ENCODE results near the gene HSPA9.

The HSPA9 gene

DNA sequence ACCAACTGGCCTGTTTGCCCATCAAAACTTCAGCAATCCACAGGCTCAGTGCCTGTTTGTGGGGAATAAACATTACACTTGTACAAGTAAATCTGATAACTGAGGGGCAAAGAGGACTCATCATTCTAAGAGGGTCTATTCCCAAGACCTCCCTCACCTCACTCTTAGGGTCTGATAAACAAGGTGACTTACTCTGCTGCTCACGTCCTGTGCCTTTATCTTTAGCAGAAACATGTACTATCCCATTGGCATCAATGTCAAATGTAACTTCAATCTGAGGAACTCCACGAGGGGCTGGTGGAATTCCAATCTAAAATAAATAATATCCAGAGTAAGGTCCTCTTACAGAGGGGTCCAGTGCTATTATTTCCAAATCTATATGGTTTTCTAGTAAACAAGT lies 17.5 kb downstream of the HSPA9 start:
- DNase-seq: no peak

DNA sequence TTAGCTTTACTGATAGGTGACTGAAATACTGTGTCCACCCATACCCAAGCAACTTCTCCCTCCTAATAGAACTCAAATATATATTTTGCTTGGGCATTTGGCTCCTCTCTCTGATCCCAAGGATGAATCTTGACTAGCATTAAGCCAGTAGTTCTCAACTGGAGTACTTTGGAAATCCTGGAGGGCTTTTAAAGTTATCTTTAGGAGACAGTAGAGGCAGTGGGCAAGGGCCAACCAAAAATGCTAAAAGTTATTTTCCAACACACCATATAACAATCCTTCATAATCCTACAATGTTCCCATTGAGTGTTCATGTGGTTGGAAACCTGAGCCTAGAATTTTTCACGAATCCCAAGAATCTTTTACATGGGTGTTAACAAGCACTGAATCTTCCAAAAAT lies 21.1 kb downstream of the HSPA9 start:
- DNase-seq: no peak

DNA sequence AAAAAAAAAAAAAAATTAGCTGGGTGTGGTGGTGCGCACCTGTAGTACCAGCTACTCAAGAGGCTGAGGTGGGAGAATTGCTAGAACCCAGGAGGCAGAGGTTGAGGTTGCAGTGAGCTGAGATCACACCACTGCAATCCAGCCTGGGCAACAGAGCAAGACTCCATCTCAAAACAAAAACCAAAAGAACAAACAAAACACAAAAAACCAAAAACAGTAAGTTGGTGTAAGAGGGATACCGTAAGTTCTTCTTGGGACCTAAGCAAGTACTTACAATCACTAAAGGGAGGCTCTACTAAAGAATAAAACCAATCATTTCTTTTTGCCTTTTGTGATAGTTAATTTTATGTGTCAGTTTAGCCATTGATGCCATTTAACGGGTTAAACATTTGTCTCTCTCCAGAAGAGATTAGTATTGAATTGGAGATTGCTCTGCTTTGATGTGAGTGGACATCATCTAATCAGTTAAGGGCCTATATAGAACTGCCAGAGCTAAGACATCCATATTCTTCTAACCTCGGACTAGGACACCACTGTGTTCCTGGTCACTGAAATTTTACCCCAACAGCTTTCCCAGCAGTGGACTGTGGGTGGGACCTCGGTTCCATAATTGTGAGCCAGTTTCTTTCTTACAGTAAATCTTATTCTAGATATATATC lies 21.6 kb downstream of the HSPA9 start:
- DNase-seq: no peak

DNA sequence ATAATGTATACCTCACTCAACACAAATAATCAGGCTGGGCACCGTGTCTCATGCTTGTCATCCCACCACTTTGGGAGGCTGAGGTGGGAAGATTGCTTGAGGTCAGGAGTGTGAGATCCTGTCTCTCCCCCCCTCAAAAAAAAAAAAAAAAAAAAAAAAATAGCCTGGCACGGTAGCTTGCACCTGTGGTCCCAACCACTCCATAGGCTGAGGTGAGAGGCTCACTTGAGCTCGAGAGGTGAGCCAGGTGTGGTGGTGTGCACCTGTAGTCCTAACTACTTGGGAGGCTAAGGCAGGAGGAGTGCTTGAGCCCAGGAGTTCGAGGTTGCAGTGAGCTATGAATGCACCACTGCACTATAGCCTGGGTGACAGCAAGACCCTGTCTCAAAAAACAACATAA lies 22.5 kb downstream of the HSPA9 start:
- DNase-seq: no peak

DNA sequence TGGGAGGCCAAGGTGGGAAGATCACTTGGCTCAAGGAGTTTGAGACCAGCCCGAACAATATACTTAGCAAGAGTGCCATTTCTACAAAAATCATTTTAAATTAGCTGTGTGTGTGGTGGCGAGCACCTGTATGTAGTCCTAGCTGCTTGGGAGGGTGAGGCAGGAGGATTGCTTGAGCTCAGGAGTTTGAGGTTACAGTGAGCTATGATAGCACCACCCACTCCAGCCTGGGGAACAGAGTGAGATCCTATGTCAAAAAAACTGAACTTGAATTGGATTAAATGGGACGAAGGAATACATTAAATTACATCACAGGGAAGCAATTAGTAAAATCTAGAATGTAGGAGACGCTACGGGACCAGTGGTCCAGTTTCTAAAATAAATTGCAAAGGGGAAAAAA lies 25.8 kb downstream of the HSPA9 start:
- no peak for DNase-seq

DNA sequence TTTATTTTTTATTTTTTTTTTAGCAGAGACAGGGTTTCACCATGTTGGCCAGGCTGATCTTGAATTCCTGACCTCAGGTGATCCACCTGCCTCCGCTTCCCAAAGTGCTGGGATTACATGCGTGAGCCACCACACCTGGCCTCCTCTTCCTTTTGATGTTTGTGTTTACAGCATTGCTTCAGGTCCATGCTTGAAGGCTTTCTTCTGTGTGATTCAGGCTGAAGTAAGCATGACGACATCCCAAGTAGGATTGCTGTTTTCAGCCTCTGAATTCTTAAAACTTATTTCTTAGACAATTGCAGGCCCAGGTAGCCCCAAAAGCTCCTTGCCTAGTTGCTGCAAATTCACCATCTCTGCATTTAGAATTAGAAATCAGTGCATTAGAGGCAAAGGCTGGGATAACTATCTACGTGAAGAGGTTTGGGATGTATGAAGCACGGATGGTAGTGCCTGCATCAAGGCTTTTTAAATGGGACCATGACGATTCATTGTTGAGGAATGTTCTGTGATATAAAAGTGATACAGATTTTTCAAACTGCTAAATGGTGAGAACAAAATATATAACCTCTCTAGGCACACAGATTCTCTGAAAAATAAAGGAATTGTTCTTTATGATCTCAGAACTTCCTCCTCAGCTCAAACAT lies 29.2 kb downstream of the HSPA9 start:
- DNase-seq: no peak

DNA sequence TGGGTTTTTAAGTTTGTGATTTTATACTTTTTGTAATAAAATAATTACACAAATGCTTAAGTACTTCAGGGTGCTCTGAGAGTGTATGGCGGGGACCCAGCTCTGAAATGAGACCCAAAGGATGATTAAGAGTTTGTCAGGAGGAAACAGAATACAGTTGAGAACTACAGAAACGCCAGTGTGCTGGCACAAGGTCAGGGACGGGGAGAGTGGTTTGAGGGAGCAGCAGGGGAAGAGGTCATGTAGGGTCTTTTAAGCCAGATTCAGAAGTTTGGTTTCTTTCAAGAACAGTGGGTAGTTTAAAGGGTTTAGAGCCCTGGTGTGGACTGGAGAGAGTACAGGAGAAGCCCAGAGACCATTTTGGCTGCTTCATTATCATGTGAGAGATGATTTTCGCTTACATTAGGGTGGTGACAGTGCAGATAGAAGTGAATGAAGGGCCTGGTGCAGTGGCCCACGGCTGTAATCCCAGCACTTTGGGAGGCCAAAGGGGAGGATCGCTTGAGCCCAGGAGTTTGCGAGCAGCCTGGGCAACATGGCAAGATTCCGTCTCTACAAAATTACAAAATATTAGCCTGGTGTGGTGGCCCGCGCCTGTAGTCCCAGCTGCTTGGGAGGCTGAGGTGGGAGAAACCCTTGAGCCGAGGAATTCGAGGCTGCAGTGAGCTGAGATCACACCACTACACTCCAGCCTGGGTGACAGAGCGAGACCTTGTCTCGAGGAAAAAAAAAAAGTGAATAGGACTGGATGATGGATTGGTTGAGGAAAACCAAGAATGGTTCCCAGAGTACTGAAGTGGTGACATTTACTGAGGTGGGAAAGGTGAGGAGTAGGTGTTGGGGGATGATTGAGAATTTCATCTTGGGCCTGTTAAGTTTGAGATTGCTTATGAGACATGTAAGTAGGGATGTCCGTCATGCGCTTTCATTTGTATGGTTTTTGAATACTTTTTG lies 30.7 kb downstream of the HSPA9 start:
- DNase-seq: no peak

DNA sequence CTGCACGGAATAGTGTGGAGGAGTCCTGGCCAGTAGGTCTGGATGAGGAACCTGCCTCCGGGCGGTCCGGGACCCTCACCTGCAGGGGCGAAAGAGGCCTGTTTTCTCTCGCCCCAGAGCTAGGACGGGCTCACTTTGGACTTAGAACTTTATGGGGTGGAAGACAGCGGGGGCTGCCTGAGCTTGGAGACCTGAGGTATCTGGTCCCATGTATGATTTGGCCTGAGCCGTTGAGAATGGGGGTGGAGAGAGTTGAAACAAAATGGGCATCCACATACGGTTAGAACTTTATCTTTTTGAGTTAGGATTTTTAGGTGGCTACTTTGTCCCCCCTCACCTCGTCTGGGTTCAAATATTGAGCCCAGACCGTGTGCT lies 31.5 kb downstream of the HSPA9 start:
- no peak for DNase-seq

DNA sequence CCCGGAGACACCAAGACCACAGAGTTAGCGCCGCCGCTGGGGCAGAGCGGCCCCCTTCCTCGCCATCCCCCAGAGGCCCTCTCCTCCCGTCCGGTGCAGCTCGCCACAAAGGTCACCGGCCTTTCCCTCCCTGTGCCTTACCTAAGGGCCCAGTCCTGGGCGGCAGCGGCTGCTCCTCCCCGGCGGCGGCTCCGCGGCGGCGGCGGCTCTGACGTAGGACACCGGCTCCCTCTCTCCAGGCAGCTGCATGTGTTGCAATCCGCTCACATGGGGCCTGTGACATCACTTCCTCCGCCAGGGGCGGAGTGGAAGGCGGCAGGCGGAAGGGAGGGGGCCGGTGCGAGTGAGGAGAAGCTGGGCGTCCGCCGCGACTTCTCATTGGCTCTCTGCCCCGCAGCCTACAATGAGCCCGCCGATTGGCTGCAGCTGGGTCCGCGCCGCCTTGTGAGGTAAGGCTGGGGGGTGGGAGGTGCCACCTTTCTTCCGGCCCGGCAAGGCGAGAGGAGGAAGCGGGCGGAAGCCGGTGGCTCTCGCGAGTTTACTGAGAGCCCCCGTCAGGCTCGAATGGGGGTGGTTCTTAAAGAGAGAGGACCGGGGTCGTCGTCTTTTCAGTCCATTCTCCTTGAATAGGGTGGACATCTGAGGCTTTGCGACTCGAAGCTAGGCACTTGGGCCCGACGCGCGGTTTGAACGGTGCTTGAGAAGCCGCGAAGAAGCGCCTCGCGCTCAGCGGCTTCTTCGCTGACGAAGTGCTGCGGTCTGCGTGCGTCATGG lies 32.1 kb downstream of the HSPA9 start, which contains the start of gene ETF1:
ETF1 (minus strand) TSS at position 281 of the 774 bp plus-strand sequence. CDS start 318 bp downstream, outside the sequence.
- peak; percentile 100 for DNase-seq

DNA sequence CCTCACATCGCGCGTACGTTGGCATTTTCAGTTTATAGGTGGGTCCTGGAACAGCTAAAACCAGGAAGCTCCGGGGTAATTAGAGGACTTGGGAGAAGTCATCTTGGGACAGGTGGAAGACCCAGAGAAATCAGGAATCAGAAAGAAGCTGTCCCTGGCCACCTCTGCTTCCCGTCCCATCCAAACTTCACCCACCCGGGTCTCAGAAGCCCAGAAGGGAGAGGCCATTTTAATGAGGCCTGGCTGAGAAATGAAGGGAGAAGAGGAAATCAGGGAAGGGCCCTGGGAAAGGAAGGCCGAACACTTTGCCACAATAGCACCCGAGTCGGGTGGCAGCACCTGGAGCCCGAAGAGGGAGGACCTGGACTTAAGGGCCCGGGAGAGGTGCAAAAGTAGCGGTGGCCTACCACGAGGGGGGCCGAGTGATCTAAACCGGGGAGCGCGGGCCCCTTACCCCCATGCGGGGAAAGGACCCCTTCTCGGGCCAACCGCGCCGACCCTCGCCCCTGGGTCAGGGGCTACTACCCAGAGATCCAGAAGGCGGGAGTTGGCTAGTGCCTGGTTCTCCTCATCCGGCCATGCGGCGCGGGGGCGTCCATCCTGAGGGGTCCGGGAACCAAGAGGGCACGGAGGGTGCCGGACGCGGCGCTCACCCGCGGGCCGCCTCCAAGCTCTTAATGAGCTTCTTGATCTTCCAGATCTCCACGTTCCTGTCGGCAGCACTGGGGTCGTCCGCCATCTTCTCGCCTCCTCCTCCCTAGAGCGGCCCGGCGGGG lies 32.8 kb downstream of the HSPA9 start:
- no peak for DNase-seq

DNA sequence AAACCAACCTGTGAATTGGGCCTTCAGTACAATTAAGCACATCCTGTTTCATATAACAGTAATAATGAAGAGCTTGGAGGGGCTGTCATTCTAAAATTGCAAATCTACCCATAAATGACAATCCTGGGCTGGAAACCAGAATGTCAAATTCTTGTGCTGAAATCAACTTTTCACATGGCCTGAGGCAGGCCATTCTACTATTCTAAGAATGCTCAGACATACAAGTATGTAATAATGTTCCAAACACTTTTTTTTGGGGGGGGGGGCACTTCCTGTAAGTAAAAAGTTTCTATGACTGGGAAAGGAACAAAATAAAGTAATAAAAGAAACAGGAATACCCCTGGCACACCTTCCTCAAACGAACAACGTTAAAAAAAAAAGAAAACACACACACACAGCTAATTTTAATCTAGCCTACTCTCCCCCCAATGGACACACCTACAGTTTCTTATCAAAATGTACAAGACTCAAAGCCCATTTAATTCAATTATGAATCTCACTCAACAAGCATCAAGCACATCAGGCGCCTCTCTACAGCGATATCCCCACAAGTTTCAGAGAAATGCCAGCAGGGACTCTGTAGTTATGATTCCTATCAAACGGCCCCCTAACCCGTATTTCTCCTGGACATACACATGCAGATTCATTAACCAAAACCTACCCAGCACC lies 33.6 kb downstream of the HSPA9 start:
- no peak for DNase-seq

DNA sequence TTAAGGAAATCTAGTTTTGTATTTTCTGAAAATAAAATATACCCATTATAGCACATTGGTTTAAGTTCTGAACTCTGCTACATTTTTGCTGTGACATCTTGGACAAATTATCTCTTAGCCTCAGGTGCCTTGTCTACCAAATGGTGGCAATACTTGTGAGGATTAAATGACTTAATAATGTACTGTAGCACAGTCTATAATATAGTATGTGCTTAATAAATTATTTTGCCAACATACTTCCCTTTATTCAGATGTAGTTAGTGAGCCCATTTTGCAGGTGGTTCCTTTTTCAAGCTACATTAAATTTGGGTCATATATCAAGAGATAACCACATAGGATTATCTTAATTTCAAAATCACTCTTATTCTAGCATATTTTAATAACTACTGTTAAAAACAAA lies 35.4 kb downstream of the HSPA9 start:
- DNase-seq: no peak

DNA sequence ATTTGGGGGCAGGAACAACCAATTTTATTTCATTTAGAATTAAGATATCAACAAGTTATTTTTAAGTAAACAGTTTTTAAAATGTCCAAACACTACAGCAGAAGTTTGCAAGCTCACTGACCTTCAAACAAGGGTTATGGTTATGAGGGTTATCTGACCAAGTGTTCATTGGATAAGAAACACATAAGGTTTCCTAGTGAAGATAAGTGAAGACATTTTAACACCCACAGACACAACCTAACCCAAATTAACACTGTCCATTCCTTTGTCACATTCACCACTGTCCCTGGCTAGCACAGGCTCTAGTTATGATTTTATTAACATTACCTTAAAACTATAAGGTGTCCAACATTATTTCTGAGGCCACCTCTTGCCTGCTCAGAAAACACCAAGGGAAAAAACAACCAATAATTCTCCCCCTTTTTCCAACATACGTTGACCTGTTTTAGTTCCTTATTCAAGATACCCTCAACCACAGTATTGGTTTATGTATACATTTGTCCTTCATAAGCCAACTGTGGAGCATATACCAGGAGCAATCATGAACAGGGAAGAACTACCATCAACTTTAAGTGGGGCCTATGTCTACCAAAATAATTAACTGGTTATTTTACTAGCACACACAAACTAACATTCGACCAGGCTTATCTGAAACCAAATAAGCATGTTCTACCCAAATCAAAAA lies 36.1 kb downstream of the HSPA9 start:
- DNase-seq: no peak

DNA sequence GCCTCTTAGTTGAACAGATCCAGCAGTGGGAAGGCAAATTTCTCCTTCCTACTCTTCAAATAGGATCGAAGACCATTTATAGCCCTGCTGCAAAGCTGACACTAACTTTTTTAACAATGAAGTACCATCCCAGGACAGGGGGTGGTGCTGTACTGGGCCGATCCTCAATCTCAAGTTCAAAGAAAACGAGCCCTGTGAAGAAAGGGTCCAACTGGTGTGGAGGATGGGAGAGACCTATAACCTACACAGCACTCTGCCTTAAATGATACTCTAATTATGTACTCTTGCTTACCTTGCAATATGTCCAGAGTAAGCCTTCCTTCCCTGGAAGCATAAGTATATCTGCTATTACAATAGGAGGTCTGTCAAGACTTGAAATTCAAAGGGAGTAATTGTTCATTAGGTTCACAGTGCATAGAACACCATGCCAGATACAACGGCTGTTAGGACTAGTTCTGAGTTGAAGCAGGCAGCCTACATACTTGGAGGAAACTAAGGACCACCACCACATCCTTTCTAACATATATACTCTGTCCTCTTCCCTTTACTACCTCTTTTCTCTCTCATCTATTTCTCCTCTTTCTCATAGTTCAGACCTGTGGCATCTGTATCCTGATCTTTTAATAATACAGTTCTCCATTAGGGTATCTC lies 38.4 kb downstream of the HSPA9 start:
- no peak for DNase-seq

DNA sequence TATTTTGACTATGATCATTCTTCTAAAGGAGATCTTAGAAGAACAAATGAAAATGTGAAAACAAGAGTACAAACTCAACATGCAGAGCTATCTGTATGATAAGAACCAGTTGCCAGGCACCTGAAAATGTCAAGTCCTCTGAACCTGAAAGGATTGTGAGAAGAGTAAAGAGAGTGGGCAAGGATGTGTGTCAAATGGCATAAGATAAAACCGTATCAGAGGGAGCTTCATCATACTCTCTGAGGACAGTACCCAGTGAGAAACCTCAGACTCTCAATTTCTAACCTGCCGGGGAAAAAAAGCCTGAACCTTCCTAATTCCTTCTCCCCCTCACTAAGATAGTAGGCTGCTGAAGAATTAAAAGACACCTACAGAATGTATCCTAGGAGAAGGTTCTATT lies 39.0 kb downstream of the HSPA9 start:
- DNase-seq: no peak

DNA sequence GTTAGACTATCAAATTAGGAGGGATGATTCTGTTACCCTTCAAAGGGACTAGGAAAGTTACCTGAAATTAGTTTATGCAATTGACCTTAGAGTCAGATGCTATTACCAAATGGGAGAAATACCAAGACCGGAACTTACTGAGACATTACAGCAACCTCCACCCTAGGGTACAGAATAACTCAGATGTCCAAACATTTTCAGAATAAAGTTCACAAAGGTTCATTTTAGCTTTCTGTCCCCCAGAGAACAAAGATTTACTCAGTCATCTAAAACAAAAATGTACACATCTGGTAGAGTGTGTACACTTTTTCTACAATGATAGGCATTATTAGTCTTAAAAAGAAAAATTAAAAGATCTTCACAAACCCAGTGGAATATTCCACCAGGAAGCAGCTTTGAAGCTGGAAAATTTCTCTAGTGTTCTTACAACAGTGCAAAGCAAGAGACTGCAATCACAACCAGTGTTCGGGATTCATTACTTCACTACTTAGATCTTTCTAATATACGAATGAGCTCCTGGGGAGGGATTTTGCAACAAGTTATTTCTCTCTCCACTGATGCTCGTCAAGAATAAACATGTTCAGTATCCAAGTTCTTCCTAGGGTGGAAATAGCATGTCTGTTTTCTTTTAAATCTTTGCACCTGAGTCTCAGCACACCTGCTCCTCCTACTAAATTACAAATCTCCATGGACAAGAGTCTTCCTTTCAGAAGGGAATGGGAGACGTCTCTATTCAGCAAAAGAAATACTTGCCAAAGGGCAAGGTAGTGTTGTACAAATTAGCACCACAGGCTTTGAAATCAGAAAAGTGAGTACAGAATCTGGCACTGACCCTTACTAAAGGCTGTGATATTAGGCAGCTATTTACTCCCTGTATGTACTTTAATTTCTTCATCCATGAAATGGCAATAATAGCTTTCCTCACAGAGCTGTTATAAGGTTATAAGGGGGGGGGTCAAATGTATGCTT lies 40.9 kb downstream of the HSPA9 start:
- DNase-seq: peak; percentile 57

DNA sequence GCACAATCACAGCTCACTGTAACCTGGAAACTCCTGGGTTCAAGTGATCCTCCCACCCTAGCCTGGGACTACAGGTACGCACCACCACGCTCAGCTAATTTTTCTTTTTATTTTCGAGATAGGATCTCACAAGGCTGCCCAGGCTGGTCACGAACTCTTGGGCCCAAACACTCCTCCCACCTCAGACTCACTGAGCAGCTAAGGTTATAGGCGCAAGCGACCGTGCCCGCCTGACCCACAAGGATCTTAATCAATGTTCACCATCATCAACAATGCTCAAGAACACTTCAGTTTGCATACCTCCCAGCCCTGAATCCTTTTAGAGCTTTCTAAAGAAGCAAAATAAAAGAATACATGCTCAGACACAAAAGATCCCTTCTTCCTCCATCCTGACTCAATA lies 45.4 kb downstream of the HSPA9 start:
- no peak for DNase-seq

DNA sequence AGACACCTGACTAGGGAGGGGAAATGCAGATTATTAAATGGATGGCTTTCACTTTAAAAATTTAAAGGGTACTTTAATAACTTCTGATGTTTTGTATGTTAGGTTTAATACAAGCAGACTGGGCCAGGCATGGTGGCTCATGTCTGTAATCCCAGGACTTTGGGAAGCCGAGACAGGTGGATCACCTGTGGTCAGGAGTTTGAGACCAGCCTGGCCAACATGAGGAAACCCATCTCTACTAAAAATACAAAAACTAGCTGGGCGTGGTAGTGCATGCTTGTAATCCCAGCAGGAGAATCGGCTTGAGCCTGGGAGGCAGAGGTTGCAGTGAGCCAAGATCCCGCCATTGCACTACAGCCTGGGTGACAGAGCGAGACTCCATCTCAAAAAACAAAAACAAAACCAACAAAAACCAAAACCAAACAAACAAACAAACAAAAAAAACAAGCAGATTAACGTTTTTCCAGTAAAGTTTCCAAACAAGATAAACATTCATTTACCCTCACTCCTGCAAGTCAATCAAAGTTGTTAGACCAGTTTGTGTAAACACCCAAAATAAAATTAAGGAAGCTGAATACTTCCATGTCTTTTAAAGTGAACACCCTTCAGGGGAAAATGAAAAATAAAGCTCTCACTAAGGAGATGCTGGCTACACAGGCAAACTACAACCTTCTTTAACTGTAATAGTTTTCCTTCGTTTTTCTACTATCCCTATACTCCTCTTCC lies 46.3 kb downstream of the HSPA9 start:
- no peak for DNase-seq
